Measurements from ENCODE around the gene RCL1. TPM values are rescaled to one million over a fixed set of nuclear protein-coding genes. Genes with fewer than 3 reads are reported as not detected.
A peak's percentile ranks its signal among the peaks of the same experiment; 100 is the strongest.

RCL1 gene
- total RNA-seq, 1 experiment from 2014 or later = 34.4 TPM

- no peak overlapping the region for H3K27ac ChIP-seq (ENCODE audit: insufficient read length, low read depth, low read length)
These were observed 11.2 kb downstream of the RCL1 start for GRCh38 chr9:4803670-4804530.

More at GRCh38 chr9:4803670-4804530, 11.2 kb downstream of the RCL1 start:
- H2AFZ ChIP-seq (ENCODE audit: low read length) = no peak overlapping the region
- no peak for DNase-seq
- H4K8ac ChIP-seq (replicated peaks; ENCODE audit: insufficient read length, low read depth, low read length) = no peak overlapping the region
- Mint-ChIP-seq H3K27me3 (ENCODE audit: low read depth) (no peaks in the 10 kb centered on the region), H3K4me3 (no peak overlapping the region), H3K4me1 (peaks cover 21 to 27% of the 10 kb centered on the region in 2 experiments), H3K36me3 (ENCODE audit: insufficient read depth in 1 of 3, low read depth in 3 of 3) (peaks cover 10 to 19% (median 16%) of the 10 kb centered on the region in 3 experiments; a peak in 6 of 7 replicates), H3K9me3 (peaks cover 3 to 10% of the 10 kb centered on the region in 2 experiments; a peak in 3 of 5 replicates), H3K27ac (peak overlapping the region; percentile 8 to 81 (median 60); a peak in 5 of 7 replicates)
- H3K79me2 ChIP-seq (ENCODE audit: insufficient read depth, low read length) = peaks cover 44% of the 10 kb centered on the region; the same call in 1 of the 2 replicates
- no peak for TF ChIP-seq CTCF (conservative IDR thresholded peaks at IDR 0.05)
- H2BK5ac ChIP-seq (ENCODE audit: insufficient read length, low read length) = no peak overlapping the region
- H3K9me3 ChIP-seq (ENCODE audit: control insufficient read depth, low read depth, low read length) = no peaks in the 10 kb centered on the region
- no peak overlapping the region for H3K9ac ChIP-seq (ENCODE audit: extremely low read depth, insufficient read length, low read length)
- no peak overlapping the region for H3K23ac ChIP-seq (ENCODE audit: insufficient read length, low read depth, low read length)
- H3K18ac ChIP-seq (ENCODE audit: insufficient read length, low read depth, low read length) = no peak overlapping the region
- no peak overlapping the region for H2BK20ac ChIP-seq (ENCODE audit: low read depth, low read length, poor library complexity, severe bottlenecking)
- H3K79me1 ChIP-seq (ENCODE audit: insufficient read depth, low read depth, low read length, poor library complexity, severe bottlenecking) = peaks cover 8% of the 10 kb centered on the region
- H3K27me3 ChIP-seq (ENCODE audit: insufficient read depth, low read length) = no peaks in the 10 kb centered on the region
- H2AK5ac ChIP-seq (ENCODE audit: insufficient read length, low read length) = no peak overlapping the region
- H4K20me1 ChIP-seq (ENCODE audit: control insufficient read depth, insufficient read depth, insufficient read length) = peaks cover 2% of the 10 kb centered on the region
- WGBS (ENCODE audit: extremely low coverage, insufficient read length, low lambda C conversion rate) = no CpG with 5 or more reads among the region's 27 CpGs
- H3K4ac ChIP-seq (ENCODE audit: low read depth, low read length) = no peak overlapping the region
- no peak overlapping the region for H3K4me2 ChIP-seq (ENCODE audit: insufficient read depth, insufficient read length, low read length)
- H4K91ac ChIP-seq (ENCODE audit: insufficient read length, low read depth, low read length) = no peak overlapping the region
- H4K5ac ChIP-seq (ENCODE audit: insufficient read length, low read depth, low read length) = no peak overlapping the region
- H3K23me2 ChIP-seq (ENCODE audit: insufficient read length, low read depth, low read length, poor library complexity, severe bottlenecking) = peaks cover 4% of the 10 kb centered on the region
- H2BK12ac ChIP-seq (ENCODE audit: insufficient read length, low read depth, low read length) = no peak overlapping the region
- no peak overlapping the region for H3T11ph ChIP-seq (ENCODE audit: low read length)
- H2BK15ac ChIP-seq (ENCODE audit: low read depth, low read length) = no peak overlapping the region
- H3K4me1 ChIP-seq (ENCODE audit: insufficient read depth, low read length) = peaks cover 4% of the 10 kb centered on the region; the same call in 1 of the 2 replicates
- H2BK120ac ChIP-seq (ENCODE audit: low read depth, low read length, poor library complexity, severe bottlenecking) = no peak overlapping the region
- H3K14ac ChIP-seq (ENCODE audit: insufficient read depth, low read length) = no peak overlapping the region; the same call in 1 of the 2 replicates
- no peak overlapping the region for H3K56ac ChIP-seq (ENCODE audit: insufficient read length, low read depth, low read length)
